ENCODE results near the gene TSC1.

Gene TSC1

GRCh38 chr9:132886334-132886725, 58.1 kb downstream of the TSC1 start:
- DNase-seq = no peak

- no peak for DNase-seq
Measured at GRCh38 chr9:132885720-132886333, 58.6 kb downstream of the TSC1 start.

GRCh38 chr9:132883349-132884294, 60.8 kb downstream of the TSC1 start:
- DNase-seq = no peak

- no peak for DNase-seq
Measured at GRCh38 chr9:132882616-132883015, 61.8 kb downstream of the TSC1 start.

GRCh38 chr9:132881826-132882225, 62.6 kb downstream of the TSC1 start:
- DNase-seq = no peak

- no peak for DNase-seq
Measured at GRCh38 chr9:132880324-132880661, 64.1 kb downstream of the TSC1 start.

- no peak for DNase-seq
Measured at GRCh38 chr9:132879457-132880323, 64.7 kb downstream of the TSC1 start.

GRCh38 chr9:132878695-132879456, 65.5 kb downstream of the TSC1 start, which contains the start of gene SPACA9:
Gene SPACA9, plus strand, starts transcription at chr9:132878898. Its CDS starts 5,050 bp downstream, at chr9:132883948.
- DNase-seq = no peak

GRCh38 chr9:132877824-132878694, 66.4 kb downstream of the TSC1 start, which contains the start of gene AK8:
Gene AK8, minus strand, starts transcription at chr9:132878284. Its CDS starts 29 bp downstream, at chr9:132878255.
- DNase-seq = peak; percentile 47

- no peak for DNase-seq
Measured at GRCh38 chr9:132877458-132877823, 67.0 kb downstream of the TSC1 start.

- no peak for DNase-seq
Measured at GRCh38 chr9:132876849-132877248, 67.6 kb downstream of the TSC1 start.

- DNase-seq = no peak
Measured at GRCh38 chr9:132875159-132875558, 69.3 kb downstream of the TSC1 start.

GRCh38 chr9:132873403-132873802, 71.0 kb downstream of the TSC1 start:
- no peak for DNase-seq

- no peak for DNase-seq
Measured at GRCh38 chr9:132869266-132869665, 75.2 kb downstream of the TSC1 start.

- DNase-seq = no peak
Measured at GRCh38 chr9:132866898-132867297, 77.5 kb downstream of the TSC1 start.

GRCh38 chr9:132864691-132865090, 79.7 kb downstream of the TSC1 start:
- no peak for DNase-seq

- DNase-seq = no peak
Measured at GRCh38 chr9:132864277-132864676, 80.1 kb downstream of the TSC1 start.

GRCh38 chr9:132863096-132863495, 81.3 kb downstream of the TSC1 start:
- no peak for DNase-seq

GRCh38 chr9:132862533-132862932, 81.9 kb downstream of the TSC1 start:
- no peak for DNase-seq

- DNase-seq = no peak
Measured at GRCh38 chr9:132861666-132862065, 82.8 kb downstream of the TSC1 start.

- no peak for DNase-seq
Measured at GRCh38 chr9:132858751-132859150, 85.7 kb downstream of the TSC1 start.

All from NCI-H1048 (cell line).